NCI-H446 treated with DMSO at 0.1 percent for 48 hours (cell line): ENCODE data around the gene F13B.
"Not testable (repeated sequence)": the region's sequence is repeated elsewhere in the genome, so short reads cannot be mapped to it uniquely, and the experiment has no call there.

Source experiments
- DNase-seq: peaks from one replicate; lab custom pipeline; 2025; lab: John Stamatoyannopoulos, UW

Gene F13B

GRCh38 chr1:197042676-197043341 lies 24.3 kb downstream of the F13B start:
- peak; percentile 33 for DNase-seq

DNA sequence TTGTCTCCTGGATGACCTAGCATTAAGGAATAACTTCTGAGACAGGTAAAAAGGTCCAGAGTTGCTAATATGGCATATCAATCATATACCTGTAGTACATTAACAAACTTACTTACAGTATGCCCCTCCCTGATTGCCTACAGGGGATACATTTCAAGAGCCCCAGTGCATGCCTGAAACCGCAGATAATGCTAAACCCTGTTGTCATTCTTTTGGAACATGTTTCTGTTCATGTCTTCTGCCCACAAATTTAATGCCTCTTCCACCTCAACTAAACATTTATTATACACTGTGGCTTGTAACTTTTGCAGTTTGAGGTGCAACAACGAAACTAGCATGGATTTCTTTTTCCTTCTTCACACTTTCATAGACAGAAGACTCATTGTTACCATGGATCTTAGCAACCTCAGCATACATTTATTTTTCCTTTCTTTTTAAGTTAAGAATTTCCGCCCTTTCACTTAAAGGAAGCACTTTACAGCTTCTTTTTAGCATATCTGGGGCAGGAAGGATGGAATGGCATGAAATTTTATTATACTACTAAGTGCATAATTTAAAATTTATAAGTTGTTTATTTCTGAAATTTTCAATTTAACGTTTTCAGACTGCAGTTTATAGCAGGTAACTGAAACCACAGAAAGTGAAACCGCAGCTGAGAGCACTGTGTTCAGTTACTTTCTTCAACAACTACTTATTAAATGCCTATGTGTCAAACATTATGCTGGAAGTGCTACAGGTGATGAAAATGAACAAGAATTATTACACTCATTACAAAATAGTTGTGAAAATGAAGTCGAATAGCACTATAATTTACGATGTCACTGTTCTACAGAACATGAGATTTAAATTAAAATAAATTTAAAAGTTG lies 25.3 kb downstream of the F13B start:
- no peak for DNase-seq

DNA sequence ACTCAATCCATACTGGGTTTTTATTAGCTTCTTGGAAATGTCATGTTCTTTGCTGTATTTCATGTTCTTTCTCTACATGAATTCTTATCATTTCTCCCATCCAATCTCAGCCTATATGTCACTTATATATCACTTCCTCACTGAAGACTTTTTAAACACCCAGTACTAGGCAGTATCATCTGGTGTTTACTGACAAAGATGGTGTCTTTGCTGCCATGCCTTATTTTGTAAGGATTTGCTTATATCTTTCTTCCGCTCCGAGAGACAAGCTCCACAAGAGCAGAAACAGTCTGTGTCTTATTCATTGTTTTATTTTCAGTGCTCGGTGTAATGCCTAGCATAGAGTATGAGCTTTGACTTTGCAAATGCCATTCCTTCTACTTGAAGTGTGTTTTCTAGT lies 30.2 kb downstream of the F13B start:
- no peak for DNase-seq

GRCh38 chr1:197034631-197035339 lies 32.3 kb downstream of the F13B start:
- DNase-seq: not testable (repeated sequence)

DNA sequence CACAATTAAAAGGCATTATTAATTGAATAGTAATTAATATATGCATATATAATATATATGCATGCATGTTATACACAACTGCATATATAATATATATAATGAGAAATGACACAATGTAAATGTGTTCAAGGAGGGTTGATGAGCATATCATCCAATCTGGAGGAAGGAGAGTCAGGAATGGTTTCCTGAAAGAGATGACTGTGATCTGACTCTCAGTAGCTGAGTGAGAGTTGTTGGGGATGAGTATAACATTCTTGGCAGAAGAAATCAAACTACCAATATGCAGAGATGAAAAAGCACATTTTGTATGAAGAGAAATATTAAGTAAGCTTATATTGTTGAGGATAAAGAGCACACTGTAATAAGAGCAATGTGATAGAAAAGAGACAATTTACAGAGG lies 37.3 kb downstream of the F13B start:
- DNase-seq: no peak

DNA sequence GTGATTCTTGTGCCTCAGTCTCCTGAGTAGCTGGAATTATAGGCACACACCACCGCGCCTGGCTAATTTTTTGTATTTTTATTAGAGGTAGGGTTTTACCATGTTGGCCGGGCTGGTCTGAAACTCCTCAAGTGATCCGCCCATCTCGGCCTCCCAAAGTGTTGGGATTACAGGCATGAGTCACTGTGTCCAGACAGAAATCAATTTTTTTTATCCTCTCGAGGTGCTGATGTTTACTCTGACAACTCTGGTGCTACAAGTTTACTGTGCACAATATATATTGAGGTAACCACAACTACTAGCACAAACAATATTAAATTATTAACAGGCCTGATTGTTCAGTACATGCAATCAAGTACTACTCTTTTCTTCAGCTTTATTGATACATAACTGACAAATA lies 39.7 kb downstream of the F13B start:
- no peak for DNase-seq

GRCh38 chr1:197024460-197024859 lies 42.6 kb downstream of the F13B start:
- DNase-seq: no peak

DNA sequence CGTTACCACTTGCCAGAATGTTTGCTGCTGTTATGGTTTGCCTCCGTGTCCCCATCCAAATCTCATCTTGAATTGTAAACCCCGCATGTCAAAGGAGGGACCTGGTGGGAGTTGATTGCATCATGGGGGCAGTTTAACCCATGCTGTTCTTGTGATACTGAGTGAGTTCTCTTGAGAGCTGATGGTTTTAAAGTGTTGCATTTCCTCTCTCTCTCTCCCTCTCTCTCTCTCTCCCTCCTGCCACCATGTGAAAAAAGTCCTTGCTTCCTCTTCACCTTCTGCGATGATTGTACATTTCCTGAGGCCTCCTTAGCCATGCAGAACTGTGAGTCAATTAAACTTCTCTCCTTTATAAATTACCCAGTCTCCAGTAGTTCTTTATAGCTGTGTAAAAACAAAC lies 45.3 kb downstream of the F13B start:
- DNase-seq: no peak

DNA sequence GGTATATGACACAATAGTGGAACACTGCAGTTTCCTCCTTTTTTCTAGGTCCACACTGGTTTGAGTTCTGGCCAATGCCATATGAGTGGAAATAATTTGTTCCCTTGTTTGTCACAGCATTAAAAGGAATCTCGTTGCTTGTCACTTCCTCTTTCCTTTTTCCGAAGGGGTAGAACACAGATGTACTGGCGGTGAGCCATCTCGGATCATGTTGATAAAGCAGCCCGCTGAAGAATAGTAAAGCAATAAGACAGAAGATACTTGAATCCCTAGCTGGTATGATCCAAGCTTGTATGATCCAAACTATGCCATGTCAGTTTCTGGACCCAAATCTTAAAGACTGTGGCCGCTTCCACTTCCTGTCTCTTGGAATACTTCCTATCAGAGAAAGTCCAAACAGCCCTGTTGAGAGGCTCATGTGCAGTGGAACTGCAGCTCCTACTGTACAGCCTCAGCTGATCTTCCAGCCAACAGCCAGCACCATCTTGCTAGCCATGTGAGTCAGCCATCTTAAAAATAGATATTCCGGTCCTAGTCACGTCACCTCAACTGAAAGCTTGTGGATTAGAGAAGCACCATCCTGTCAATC lies 49.4 kb downstream of the F13B start:
- DNase-seq: no peak

DNA sequence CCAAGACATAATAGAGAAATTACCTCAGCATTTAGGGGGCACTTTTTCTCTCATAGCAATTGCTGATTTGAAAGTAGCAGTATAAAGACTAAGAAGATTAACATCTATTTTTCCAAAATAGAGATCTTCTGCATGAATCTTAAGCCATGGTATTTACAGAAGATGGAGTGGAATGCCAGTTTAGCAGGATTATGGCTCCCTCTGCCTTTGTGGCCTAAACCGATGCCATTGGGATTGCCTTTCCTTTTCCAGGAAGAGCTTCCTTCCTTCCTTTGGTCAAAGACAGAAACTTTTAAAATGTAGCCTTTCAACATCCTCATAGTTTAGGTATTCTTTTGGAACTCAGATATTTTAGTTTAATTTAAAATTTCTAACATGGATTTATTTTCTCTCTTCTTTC lies 50.3 kb downstream of the F13B start:
- no peak for DNase-seq

DNA sequence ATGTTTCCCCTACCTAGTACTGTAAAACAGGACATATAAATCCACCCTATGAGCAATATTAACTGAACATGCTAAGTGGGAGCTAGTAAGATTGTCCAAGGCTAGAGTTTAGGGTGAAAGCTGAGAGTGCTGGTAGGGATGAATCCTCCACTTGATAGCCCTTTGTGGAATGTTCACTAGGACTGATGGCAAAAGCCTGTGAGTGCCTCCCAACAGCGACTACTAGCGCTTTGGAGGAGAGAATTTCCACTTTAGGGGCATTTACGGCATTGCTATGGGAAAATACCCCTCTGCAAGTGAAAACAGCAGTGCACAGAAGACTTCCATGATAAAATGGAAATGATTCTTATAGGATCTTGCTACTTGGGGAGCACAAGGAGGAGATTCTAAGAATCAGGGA lies 53.8 kb downstream of the F13B start:
- DNase-seq: no peak

- DNase-seq: no peak
These were observed 55.4 kb downstream of the F13B start for GRCh38 chr1:197011614-197012013.

GRCh38 chr1:197008861-197009260 lies 58.2 kb downstream of the F13B start:
- DNase-seq: no peak

DNA sequence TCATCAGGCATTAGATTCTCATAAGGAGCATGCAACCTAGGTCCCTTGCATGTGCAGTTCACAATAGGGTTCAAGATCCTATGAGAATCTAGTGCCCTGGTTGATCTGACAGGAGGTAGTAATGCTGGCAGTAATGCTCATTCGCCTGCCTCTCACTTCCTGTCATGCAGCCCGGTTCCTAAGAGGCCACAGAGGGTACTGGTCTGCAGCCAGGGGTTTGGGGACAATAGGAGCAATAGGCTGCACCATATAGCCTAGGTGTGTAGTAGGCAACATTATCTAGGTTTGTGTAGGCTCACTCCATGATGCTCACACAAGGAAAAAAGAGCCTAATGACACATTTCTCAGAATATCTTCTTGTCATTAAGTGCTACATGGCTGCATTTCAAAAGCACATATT lies 63.9 kb downstream of the F13B start:
- DNase-seq: no peak

DNA sequence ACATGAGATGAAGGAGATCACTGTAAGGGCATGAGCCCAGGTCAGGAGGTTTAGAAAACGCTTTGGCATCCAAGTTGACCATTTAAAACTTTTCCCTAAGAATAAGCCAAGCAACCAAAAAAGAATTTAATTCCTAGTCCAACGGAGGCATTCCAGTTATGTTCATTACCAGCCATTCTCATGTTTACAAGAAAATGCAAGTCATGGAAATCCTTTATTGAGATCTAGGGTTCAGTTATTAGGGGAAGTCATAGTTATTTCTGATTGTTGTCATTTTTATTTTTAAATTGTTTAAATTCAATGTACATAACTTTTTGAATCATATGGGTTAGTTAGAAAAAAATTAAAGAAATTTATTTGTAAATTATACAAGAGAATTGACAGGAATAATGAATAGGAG lies 65.2 kb downstream of the F13B start:
- DNase-seq: no peak

DNA sequence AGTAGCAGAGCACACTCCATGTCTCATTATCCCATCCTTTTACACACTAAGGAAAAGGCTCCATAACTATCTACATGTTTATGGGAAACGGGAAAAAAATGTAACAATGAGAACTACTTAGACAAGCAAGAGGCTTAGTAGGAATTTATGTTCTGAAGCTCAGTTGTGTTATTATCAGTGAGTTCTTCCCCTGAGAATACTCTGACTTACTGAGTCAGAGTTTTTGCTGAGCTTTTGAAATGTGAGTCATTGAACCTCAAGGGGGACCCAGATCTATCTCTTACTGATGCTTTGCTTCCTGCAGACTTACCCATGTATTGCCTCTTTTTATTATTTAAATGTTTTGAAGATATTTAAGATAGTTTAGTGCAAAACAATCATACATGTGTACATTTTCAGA lies 69.6 kb downstream of the F13B start:
- no peak for DNase-seq

DNA sequence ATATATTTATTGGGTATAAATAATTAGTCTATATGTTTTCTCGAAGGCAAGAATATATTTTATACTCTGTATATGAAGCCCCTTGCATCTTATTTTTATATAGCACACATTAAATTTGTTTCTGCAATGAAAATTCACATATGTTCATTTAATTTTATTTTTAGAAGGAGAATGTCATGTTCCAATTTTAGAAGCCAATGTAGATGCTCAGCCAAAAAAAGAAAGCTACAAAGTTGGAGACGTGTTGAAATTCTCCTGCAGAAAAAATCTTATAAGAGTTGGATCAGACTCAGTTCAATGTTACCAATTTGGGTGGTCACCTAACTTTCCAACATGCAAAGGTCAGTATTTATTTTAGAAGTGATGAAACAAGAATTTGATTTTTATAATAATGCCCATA lies 73.1 kb downstream of the F13B start:
- no peak for DNase-seq

DNA sequence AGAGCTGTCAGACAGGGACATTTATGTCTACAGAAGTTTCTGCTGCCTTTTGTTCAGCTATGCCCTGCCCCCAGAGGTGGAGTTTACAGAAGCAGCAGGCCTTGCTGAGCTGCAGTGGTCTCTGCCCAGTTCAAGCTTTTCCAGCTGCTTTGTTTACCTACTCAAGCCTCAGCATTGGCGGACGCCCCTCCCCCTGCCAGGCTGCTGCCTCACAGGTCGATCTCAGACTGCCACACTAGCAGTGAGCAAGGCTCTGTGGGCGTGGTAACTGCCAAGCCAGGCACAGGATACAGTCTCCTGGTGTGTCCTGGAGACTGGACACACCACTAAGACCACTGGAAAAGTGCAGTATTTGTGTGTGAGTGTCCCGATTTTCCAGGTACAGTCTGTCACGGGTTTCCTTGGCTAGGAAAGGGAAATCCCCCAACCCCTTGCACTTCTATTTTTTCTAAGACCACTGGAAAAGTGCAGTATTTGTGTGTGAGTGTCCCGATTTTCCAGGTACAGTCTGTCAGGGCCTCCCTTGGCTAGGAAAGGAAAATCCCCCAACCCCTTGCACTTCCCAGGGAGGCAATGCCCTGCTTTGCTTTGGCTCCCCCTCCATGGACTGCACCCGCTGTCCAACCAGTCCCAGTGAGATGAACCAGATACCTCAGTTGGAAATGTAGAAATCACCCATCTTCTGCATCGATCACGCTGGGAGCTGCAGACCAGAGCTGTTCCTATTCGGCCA lies 75.0 kb downstream of the F13B start:
- not testable (repeated sequence) for DNase-seq
